Skeletal muscle tissue (tissue), 4 donors: ENCODE measurements around the gene KIR2DL4. TPM values are rescaled to one million over a fixed set of nuclear protein-coding genes. Genes with fewer than 3 reads are reported as not detected.
"Not testable (repeated sequence)": the region's sequence is repeated elsewhere in the genome, so short reads cannot be mapped to it uniquely, and the experiment has no call there.

ENCODE experiments used
- H3K27ac ChIP-seq: one replicate; pipeline ENCODE4 v1.7.0; 2013; ENCODE audit warnings: mild to moderate bottlenecking, low read depth, low read length, inconsistent platforms
- H3K27me3 ChIP-seq, 3 donors: one replicate each; pipeline ENCODE4 v1.7.0; 2013; ENCODE audit warnings: low read length in 3 of 3; ENCODE audit not compliant: control insufficient read depth in 3 of 3, insufficient read depth in 3 of 3
- H3K36me3 ChIP-seq, 3 donors: one replicate each; pipeline ENCODE4 v1.7.0; 2013; ENCODE audit warnings: low read length in 3 of 3; ENCODE audit not compliant: control insufficient read depth in 3 of 3, insufficient read depth in 3 of 3
- H3K4me1 ChIP-seq, 3 donors: one replicate each; pipeline ENCODE4 v1.7.0; 2013; ENCODE audit warnings: low read length in 3 of 3, mild to moderate bottlenecking in 3 of 3; ENCODE audit not compliant: control insufficient read depth in 3 of 3, insufficient read depth in 3 of 3
- H3K4me3 ChIP-seq, 3 donors: one replicate each; pipeline ENCODE4 v1.7.0; 2013; ENCODE audit warnings: low read length in 3 of 3
- H3K9ac ChIP-seq, 3 donors: one replicate each; pipeline ENCODE4 v1.7.0; 2013; ENCODE audit warnings: low read length in 3 of 3, mild to moderate bottlenecking in 3 of 3, moderate library complexity in 2 of 3, low read depth in 1 of 3
- H3K9me3 ChIP-seq, 3 donors: one replicate each; pipeline ENCODE4 v1.7.0; 2013; ENCODE audit warnings: low read length in 3 of 3; ENCODE audit not compliant: control insufficient read depth in 3 of 3
- total RNA-seq: library from RNA; depleted of rRNA; stranded (reverse); fragments of >200 nt; gene quantifications from one replicate; pipeline ENCODE4 v1.2.3, GENCODE V29; 2014
- donor health status: Osteomylitis.

The KIR2DL4 gene
- not detected for total RNA-seq

- Histone ChIP-seq H3K4me3 (no peak within 1 kb of the TSS), H3K27me3 (no peaks in the 10 kb centered on the region), H3K4me1 (no peaks in the 10 kb centered on the region), H3K9ac (no peak within 1 kb of the TSS), H3K9me3 (peaks cover 0 to 1% (median 0%) of the 10 kb centered on the region in 3 donors), H3K27ac (no peak within 1 kb of the TSS), H3K36me3 (no peaks in the 10 kb centered on the region)
These were observed at the start of gene KIR2DL4 for GRCh38 chr19:54803410-54803809. Gene KIR2DL4, plus strand, starts transcription at chr19:54803610. Its CDS starts 42 bp downstream, at chr19:54803652.

DNA sequence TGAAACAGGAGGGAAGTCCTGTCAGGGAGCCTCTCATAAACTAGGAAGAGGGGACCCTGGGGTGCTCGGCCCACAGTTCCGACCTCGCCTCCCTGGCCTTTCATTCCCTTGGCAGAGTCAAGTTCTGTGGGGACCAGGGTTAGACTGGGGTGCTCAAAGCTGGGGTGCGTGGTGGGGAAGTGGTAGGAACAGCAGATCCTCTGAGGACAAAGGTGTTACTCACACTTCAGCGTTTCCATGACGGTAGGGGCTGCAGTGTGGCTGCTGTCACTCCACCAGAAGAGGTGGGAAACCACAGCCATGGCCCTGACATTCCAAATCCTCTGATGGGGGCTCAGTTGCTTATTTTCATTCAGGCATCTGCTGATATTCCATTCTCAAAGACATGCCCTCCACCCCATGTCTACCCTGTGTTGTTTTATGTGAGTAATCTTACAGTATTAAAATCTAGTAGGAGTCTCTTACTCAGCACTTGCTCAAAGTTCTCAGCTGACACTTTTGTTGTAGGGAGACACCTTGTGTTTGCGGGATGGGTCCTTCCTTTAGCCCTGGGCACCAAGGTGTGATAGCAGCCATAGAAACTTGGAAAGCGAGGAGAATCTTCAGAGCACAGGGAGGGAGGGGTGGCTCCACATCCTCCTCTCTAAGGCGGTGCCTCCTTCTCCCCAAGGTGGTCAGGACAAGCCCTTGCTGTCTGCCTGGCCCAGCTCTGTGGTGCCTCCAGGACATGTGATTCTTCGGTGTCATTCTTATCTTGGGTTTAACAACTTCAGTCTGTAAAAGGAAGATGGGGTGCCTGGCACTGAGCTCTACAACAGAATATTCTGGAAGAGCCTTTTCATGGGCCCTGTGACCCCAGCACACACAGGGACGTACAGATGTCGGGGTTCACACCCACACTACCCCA lies 47.0 kb upstream of the KIR2DL4 start:
- not testable (repeated sequence) for H3K27ac ChIP-seq, H3K9me3 ChIP-seq, H3K36me3 ChIP-seq, H3K9ac ChIP-seq, H3K4me1 ChIP-seq, H3K4me3 ChIP-seq, H3K27me3 ChIP-seq

DNA sequence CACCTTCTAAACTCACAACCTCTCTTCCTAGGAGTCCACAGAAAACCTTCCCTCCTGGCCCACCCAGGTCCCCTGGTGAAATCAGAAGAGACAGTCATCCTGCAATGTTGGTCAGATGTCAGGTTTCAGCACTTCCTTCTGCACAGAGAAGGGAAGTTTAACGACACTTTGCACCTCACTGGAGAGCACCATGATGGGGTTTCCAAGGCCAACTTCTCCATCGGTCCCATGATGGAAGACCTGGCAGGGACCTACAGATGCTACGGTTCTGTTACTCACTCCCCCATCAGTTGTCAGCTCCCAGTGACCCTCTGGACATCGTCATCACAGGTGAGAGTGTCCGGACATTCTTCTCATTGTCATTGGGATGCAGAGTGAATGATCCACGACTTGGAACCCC lies 44.8 kb upstream of the KIR2DL4 start:
- not testable (repeated sequence) for H3K9ac ChIP-seq, H3K36me3 ChIP-seq, H3K4me3 ChIP-seq, H3K27ac ChIP-seq, H3K9me3 ChIP-seq, H3K27me3 ChIP-seq, H3K4me1 ChIP-seq

- not testable (repeated sequence) for H3K36me3 ChIP-seq, H3K9ac ChIP-seq, H3K4me3 ChIP-seq, H3K9me3 ChIP-seq, H3K4me1 ChIP-seq, H3K27ac ChIP-seq, H3K27me3 ChIP-seq
These were observed 39.2 kb upstream of the KIR2DL4 start for GRCh38 chr19:54764219-54764618.

- not testable (repeated sequence) for H3K9ac ChIP-seq, H3K4me1 ChIP-seq, H3K36me3 ChIP-seq, H3K27ac ChIP-seq, H3K9me3 ChIP-seq, H3K4me3 ChIP-seq, H3K27me3 ChIP-seq
These were observed 36.9 kb upstream of the KIR2DL4 start for GRCh38 chr19:54766464-54766863.

GRCh38 chr19:54769646-54770045 lies 33.8 kb upstream of the KIR2DL4 start, which contains the start of gene KIR2DL1:
Gene KIR2DL1, plus strand, starts transcription at chr19:54769793. Its CDS starts 58 bp downstream, at chr19:54769851.
- not testable (repeated sequence) for H3K27me3 ChIP-seq, H3K4me3 ChIP-seq, H3K4me1 ChIP-seq, H3K9ac ChIP-seq, H3K9me3 ChIP-seq, H3K27ac ChIP-seq, H3K36me3 ChIP-seq

GRCh38 chr19:54770511-54770910 lies 32.9 kb upstream of the KIR2DL4 start:
- not testable (repeated sequence) for H3K27me3 ChIP-seq, H3K27ac ChIP-seq, H3K4me1 ChIP-seq, H3K9me3 ChIP-seq, H3K36me3 ChIP-seq, H3K9ac ChIP-seq, H3K4me3 ChIP-seq

GRCh38 chr19:54771018-54771960 lies 32.1 kb upstream of the KIR2DL4 start:
- not testable (repeated sequence) for H3K9me3 ChIP-seq, H3K4me3 ChIP-seq, H3K4me1 ChIP-seq, H3K36me3 ChIP-seq, H3K9ac ChIP-seq, H3K27ac ChIP-seq, H3K27me3 ChIP-seq

DNA sequence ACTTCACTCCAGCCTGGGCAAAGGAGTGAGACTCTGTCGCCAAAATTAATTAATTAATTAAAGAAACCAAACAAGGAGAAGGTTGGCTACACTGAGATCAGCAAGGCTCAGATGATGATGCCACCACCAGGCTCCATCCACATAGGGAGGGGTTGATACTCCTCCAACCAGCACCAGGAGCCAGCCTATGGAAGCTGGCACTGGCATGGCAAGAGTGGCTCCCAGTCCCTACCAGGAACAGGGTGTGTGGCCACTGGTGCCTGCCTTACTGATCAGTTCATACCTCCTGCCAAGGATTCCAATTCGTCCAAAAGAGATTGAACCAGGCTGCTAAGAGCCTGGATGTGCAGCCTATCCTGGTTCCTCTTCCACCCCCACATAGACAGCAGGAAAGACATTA lies 30.7 kb upstream of the KIR2DL4 start:
- H3K27ac ChIP-seq, H3K4me3 ChIP-seq, H3K9ac ChIP-seq, H3K4me1 ChIP-seq, H3K27me3 ChIP-seq, H3K9me3 ChIP-seq, H3K36me3 ChIP-seq: not testable (repeated sequence)
